GM18520 (cell line): Measurements from ENCODE around the gene MARS1.
"Not testable (repeated sequence)": the region's sequence is repeated elsewhere in the genome, so short reads cannot be mapped to it uniquely, and the experiment has no call there.

Experiments used
- ATAC-seq: cut with Tn5 transposase; IDR thresholded peaks from one replicate; pipeline ENCODE4 v1.9.1; 2021; ENCODE audit not compliant: unreplicated experiment

MARS1 gene

GRCh38 chr12:57487597-57488401, at the start of gene MARS1:
Gene MARS1, plus strand, starts transcription at chr12:57488068. Its CDS starts 23 bp downstream, at chr12:57488091.
- ATAC-seq = peak; percentile 99

DNA sequence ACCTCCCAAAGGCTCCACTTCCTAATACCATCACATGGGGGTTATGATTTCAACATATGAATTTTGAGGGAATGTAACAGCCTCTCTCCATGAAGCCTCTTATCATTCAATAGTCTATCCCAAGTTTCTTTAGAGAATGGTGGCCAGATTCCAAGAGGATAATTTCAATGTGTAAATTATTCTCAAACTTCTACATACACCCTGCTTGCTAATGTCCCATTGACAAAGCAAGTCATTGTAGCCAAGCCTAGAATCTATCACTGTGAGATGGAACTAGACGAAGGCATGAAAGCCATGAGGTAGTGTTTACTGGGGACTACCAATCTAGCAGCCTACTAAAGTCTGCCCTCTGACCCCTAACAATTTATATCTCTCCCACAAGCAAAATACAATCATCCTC, 49.5 kb upstream of the MARS1 start:
- ATAC-seq = no peak

GRCh38 chr12:57439762-57440266, 48.1 kb upstream of the MARS1 start:
- no peak for ATAC-seq

DNA sequence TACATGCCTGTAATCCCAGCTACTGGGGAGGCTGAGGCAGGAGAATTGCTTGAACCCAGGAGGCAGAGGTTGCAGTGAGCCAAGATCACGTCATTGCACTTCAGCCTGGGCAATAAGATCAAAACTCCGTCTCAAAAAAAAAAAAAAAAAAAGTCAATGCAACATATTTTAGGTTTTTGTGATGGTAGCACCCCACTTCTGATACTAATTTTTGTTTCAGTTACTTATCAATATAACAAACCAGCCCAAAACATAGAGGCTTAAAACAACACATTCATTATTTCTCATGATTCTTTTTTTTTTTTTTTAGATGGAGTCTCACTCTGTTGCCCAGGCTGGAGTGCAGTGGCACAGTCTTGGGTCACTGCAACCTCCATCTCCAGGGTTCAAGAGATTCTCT, 46.5 kb upstream of the MARS1 start:
- ATAC-seq = not testable (repeated sequence)

- ATAC-seq = no peak
These were observed 45.9 kb upstream of the MARS1 start for GRCh38 chr12:57441846-57442427.

DNA sequence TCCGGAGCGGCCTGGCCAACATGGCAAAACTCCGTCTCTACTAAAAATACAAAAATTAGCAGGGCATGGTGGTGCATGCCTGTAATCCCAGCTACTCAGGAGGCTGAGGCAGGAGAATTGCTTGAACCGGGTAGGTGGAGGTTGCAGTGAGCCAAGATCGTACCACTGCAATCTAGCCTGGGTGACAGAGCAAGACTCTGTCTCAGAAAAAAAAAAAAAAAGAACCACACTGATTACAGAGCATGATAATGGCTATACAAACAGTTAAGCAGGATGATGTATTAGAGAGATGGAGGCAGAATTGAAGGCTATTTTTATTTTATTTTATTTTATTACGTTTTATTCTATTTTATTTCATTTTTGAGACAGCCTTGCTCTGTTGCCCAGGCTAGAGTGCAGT, 43.5 kb upstream of the MARS1 start:
- ATAC-seq = not testable (repeated sequence)

GRCh38 chr12:57444744-57445143, 43.1 kb upstream of the MARS1 start:
- no peak for ATAC-seq

- ATAC-seq = no peak
These were observed 41.4 kb upstream of the MARS1 start for GRCh38 chr12:57446292-57446960.

GRCh38 chr12:57448669-57449068, 39.2 kb upstream of the MARS1 start:
- no peak for ATAC-seq

DNA sequence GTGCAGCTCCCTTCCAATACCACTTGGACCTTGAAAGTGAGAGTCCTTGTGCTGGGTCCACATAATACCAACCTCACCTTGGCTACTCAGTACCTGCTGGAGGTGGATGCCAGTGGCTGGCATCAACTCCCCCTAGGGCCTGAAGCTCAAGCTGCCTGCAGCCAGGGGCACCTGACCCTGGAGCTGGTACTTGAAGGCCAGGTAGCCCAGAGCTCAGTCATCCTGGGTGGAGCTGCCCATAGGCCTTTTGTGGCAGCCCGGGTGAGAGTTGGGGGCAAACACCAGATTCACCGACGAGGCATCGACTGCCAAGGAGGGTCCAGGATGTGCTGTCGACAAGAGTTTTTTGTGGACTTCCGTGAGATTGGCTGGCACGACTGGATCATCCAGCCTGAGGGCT, 38.5 kb upstream of the MARS1 start:
- ATAC-seq = no peak

- no peak for ATAC-seq
These were observed 37.8 kb upstream of the MARS1 start for GRCh38 chr12:57450057-57450456.

DNA sequence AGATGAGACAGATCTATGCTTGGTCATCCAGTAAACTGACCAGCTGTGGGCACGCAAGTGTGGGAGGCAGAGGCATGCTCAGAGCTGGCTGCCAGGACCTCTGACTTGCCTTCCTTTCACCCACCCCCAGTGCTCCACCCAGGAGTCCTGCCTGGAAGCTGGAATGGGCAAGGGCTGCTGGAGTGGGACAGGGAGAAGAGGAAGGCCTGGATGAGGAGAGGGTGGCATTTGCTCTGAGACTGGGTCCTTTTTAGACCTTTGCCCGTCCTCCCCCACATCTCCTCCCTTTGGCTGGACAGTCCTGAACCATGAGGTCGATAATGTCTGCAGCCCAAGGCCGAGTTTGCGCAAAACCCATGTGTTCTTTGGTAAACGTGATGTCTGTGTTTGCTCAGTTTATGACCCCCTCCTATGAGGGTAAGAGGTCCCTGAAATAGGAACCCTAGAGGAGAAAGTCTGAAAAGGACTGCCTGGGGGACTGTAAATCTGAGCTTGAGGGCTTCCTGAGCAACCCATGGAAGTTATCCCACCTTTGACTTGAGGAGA, 36.6 kb upstream of the MARS1 start:
- no peak for ATAC-seq

DNA sequence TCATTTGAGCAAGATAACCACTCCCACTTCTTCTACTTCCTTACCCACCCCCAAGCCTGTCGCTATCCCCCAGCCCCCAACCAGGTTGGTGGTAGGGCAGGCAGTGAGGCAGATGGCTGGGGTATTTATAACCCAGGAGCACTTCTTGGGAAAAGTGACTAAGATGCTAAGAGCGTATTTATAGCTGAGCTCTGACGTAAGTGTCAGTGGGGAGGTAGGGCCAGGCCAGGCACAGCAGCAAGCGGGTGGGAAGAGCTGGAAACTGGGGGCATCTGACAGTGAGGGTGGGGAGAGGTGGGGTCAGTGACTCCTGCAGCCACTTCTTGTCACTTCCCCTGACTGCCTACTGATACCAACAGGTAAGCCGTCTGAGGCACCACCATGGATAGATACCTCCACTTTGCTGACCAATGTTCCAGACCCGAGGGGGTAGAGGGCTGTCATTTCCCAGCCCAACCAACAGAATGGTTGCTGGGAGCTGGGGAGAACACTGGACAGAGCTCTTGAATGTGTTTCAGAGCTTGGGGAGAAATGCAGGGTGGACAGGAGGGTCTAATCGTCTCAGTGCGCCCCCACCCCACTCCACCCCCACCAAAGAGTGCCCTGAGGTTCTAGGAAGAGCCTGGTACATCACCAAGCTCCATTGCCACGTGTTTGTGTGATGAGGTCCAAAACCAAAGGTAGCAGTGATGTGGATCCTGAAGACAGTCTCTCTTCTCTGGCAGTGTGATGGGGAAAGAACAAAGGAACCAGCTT, 35.5 kb upstream of the MARS1 start:
- no peak for ATAC-seq

DNA sequence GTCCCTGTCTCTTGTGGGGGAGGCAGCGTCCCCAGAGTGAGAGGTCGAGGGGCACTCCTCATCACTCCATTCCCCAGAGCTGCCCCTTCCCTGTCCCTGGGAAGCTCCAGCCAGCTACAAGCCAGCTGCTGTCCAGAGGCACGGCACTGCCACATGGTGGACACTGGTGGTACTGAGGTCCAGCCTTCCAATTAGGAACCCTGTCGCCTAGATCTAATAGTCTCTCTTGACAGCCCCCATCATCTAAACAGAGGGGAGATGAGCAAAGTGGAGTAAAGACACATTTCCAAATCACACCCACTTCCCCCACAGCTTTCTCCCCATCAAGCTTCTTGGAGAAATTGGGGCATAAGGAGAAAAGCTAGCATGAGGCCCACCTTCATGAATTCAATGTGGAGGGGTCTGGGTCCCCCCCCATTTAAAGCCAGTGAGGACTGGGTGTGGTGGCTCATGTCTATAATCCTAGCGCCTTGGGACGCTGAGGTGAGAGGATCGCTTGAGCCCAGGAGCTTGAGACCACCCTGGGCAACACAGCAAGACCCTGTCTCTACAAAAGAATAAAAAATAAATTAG, 34.8 kb upstream of the MARS1 start:
- ATAC-seq = no peak

GRCh38 chr12:57454213-57454565, 33.7 kb upstream of the MARS1 start:
- ATAC-seq = no peak

GRCh38 chr12:57454566-57455373, 33.1 kb upstream of the MARS1 start, which contains the start of gene INHBE:
Gene INHBE, plus strand, starts transcription at chr12:57455307. Its CDS starts 230 bp downstream, at chr12:57455537.
- ATAC-seq = no peak

DNA sequence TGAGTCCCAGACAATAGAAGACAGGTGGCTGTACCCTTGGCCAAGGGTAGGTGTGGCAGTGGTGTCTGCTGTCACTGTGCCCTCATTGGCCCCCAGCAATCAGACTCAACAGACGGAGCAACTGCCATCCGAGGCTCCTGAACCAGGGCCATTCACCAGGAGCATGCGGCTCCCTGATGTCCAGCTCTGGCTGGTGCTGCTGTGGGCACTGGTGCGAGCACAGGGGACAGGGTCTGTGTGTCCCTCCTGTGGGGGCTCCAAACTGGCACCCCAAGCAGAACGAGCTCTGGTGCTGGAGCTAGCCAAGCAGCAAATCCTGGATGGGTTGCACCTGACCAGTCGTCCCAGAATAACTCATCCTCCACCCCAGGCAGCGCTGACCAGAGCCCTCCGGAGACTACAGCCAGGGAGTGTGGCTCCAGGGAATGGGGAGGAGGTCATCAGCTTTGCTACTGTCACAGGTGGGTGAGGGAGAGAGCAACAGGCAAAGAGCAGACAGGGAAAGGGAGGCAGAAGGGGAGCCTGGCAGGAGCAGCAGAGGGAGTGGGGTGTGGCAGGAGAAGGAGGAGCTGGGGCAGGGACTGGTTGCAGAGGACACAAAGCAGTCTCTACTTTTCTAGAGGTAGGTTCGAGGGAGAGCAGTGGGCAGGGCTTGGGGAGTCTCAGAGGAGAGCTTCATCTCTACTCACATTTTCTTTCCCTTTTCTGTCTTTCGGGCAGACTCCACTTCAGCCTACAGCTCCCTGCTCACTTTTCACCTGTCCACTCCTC, 32.3 kb upstream of the MARS1 start:
- no peak for ATAC-seq

DNA sequence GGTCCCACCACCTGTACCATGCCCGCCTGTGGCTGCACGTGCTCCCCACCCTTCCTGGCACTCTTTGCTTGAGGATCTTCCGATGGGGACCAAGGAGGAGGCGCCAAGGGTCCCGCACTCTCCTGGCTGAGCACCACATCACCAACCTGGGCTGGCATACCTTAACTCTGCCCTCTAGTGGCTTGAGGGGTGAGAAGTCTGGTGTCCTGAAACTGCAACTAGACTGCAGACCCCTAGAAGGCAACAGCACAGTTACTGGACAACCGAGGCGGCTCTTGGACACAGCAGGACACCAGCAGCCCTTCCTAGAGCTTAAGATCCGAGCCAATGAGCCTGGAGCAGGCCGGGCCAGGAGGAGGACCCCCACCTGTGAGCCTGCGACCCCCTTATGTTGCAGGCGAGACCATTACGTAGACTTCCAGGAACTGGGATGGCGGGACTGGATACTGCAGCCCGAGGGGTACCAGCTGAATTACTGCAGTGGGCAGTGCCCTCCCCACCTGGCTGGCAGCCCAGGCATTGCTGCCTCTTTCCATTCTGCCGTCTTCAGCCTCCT, 31.6 kb upstream of the MARS1 start:
- ATAC-seq = no peak
